ENCODE results near the gene PRUNE2. TPM values are rescaled to one million over a fixed set of nuclear protein-coding genes. Genes with fewer than 3 reads are reported as not detected.

The PRUNE2 gene
- total and polyA plus RNA-seq, 2 of the 13 experiments (the other 11 are each of a cell fraction or from before 2014, with no cell fraction given): 0.02 TPM; not detected in 1

GRCh38 chr9:76693912-76694311 is 212.0 kb downstream of the PRUNE2 start (continued):
- no peak for TF ChIP-seq ARID4A (CRISPR knock-in tag; IDR thresholded peaks at IDR 0.05; ENCODE audit: borderline replicate concordance)
- TF ChIP-seq HNF4A (CRISPR knock-in tag; IDR thresholded peaks at IDR 0.05): no peak
- no peak for TF ChIP-seq ZNF30 (CRISPR knock-in tag; IDR thresholded peaks at IDR 0.05)

- ChIA-PET POLR2A (no interaction called here), CTCF (ENCODE audit: low intra/inter-chr PET ratio, low total read pairs) (no interaction called here)
- WGBS (ENCODE audit: low lambda C conversion rate): 11% methylated on average over 8 of the region's 9 CpGs
- Histone ChIP-seq H3K27ac (ENCODE audit: extremely low read length, insufficient read depth, low read length) (no peak overlapping the region), H3K9me3 (ENCODE audit: low read length) (no peaks in the 10 kb centered on the region), H3K4me3 (replicated peaks in 1 of 3; ENCODE audit: insufficient read depth in 1 of 3, low read depth in 2 of 3, low read length in 3 of 3) (no peak overlapping the region), H3K9ac (ENCODE audit: insufficient read depth, low read depth, low read length) (no peak overlapping the region), H4K20me1 (ENCODE audit: insufficient read depth, low read length) (no peaks in the 10 kb centered on the region), H3K36me3 (replicated peaks in 1 of 2; ENCODE audit: control insufficient read depth in 1 of 2, insufficient read depth in 2 of 2, low read length in 2 of 2) (no peaks in the 10 kb centered on the region), H3K79me2 (ENCODE audit: insufficient read depth, low read length) (no peaks in the 10 kb centered on the region), H3K4me1 (ENCODE audit: insufficient read depth, low read length) (peaks cover 31% of the 10 kb centered on the region), H3K27me3 (ENCODE audit: control insufficient read depth in 1 of 2, insufficient read depth in 2 of 2, low read length in 2 of 2) (peaks cover 0 to 8% of the 10 kb centered on the region in 2 experiments; a peak in 1 of 5 replicates), H3K4me2 (ENCODE audit: low read depth, low read length) (no peak overlapping the region), H2AFZ (ENCODE audit: low read length) (no peak overlapping the region)
- FAIRE-seq: no peak
- DNase-seq (ENCODE audit: low spot score): no peak
- intact Hi-C loops (cut with micrococcal nuclease; ENCODE audit: unreplicated experiment) (no loop called here), in situ Hi-C loops (cut with HindIII; ENCODE audit: extremely low pct_ligation_motif_present, low pct_unique_long_range_greater_than_20kb) (no loop called here)
- no peak for ATAC-seq
- TF ChIP-seq ZNF598 (CRISPR knock-in tag; IDR thresholded peaks at IDR 0.05; ENCODE audit: borderline replicate concordance): no peak
- TF ChIP-seq CCDC6 (CRISPR knock-in tag; IDR thresholded peaks at IDR 0.05): no peak
- TF ChIP-seq ZBTB43 (CRISPR knock-in tag; conservative IDR thresholded peaks at IDR 0.05): no peak
- TF ChIP-seq ATM (IDR thresholded peaks at IDR 0.05; ENCODE audit: borderline replicate concordance): no peak
- no peak for TF ChIP-seq ATF7-NPFF (CRISPR knock-in tag; IDR thresholded peaks at IDR 0.05; ENCODE audit: low read depth)
- TF ChIP-seq PTBP1 (IDR thresholded peaks at IDR 0.05; ENCODE audit: low read depth, low read length, poor library complexity, severe bottlenecking): no peak
- TF ChIP-seq DNMT3B (CRISPR knock-in tag; conservative IDR thresholded peaks at IDR 0.05): no peak
- no TSS peak for BruUV-seq (replicated peaks)
These were observed 213.3 kb downstream of the PRUNE2 start for GRCh38 chr9:76692458-76693129.

Data from HepG2 (cell line).